NCI-H69 (cell line): ENCODE measurements around the gene NFASC.

Source experiments
- DNase-seq: peaks from one replicate; lab custom pipeline; 2025; lab: John Stamatoyannopoulos, UW

The NFASC gene

GRCh38 chr1:205041998-205042910, 171.6 kb downstream of the NFASC start:
- peak; percentile 82 for DNase-seq

- peak; percentile 94 for DNase-seq
Observed at GRCh38 chr1:205042911-205043806, 172.5 kb downstream of the NFASC start, which contains the start of gene CNTN2. Gene CNTN2 (plus strand): TSS chr1:205043212. CDS start chr1:205053186, 9,974 bp downstream.

- no peak for DNase-seq
Observed at GRCh38 chr1:205043866-205044265, 173.2 kb downstream of the NFASC start.

GRCh38 chr1:205044741-205045140, 174.1 kb downstream of the NFASC start:
- DNase-seq = no peak

DNA sequence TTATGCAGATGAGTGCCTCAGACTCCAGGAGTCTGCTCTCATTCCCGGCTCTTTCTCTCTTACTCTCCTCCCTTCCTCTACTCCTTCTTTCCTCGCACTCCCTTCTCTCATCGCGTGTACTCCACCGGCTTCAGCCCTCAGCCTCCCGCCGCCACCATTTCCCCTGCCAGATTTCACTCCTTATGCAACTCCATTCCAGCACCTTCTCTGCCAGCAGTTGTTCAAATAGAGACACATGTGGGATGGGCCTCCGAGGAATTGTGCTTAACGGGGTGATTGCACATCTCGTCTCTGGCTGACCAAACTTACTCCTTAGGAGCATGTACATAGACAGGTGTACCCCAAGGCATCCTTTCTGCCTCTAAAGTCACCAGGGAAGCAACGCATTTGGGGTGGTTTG, 174.5 kb downstream of the NFASC start:
- no peak for DNase-seq

GRCh38 chr1:205046870-205047269, 176.2 kb downstream of the NFASC start:
- DNase-seq = peak; percentile 62

GRCh38 chr1:205047764-205048231, 177.1 kb downstream of the NFASC start:
- no peak for DNase-seq

DNA sequence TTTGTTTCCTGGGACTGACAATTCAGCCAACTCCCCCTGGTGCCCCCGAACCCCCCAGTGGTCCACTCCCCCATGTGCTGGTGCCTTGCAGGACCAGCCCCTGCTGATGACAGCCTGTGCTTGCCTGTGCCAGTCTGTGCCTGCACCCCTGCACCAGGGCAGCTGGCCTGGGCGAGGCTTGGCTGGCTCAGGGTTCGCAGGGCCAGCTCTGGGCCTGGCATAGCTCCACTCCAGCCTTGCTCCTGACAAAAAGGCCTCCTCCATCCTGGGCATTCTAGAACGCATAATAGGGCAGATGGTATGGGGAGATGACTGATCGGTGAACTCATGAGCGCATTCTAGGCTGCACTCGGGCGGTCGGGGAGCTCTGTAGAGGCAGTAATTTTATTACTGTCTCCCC, 177.7 kb downstream of the NFASC start:
- DNase-seq = no peak

DNA sequence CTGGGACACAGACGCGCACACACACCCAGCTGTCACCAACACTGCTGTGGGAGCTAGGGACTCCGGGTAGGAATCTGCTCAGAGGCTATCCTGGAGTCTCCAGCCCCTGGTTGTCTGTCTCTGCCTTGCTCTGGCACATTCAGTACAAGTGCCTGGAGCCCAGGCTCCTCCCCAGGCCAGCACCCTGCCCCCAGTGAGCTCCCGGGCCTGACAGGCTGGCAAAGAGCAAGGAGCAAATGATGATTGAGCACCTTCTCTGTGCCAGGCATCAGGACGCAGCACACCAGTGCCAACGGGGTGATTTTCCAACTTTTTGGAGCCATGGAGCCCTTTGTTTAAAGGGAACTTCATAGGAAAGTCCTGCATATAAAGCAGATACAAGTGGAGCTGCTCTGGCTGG, 178.8 kb downstream of the NFASC start:
- DNase-seq = no peak

DNA sequence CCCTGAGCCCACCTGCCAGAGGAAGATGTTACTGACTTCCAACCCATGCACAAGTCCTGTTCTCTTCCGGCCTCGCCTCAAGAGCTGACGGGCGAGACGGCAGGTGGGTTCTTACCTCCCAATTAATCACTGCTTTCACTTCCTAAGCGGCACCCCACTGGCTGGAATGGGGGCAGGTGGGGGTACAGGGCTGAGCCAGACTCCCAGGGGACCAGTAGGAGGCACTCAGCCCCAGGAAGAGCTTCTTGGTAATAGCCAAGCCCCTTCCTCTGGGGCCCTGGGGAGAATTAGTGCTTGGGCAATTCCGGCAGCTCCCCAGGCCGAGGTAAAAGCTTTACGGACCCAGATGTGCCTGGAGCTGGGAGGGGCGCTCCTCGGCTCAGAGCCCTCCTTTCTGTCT, 182.0 kb downstream of the NFASC start:
- peak; percentile 97 for DNase-seq

GRCh38 chr1:205053296-205053695, 182.6 kb downstream of the NFASC start:
- no peak for DNase-seq

- no peak for DNase-seq
Observed at GRCh38 chr1:205054013-205054412, 183.4 kb downstream of the NFASC start.

- peak; percentile 66 for DNase-seq
Observed at GRCh38 chr1:205056188-205056611, 185.5 kb downstream of the NFASC start.

DNA sequence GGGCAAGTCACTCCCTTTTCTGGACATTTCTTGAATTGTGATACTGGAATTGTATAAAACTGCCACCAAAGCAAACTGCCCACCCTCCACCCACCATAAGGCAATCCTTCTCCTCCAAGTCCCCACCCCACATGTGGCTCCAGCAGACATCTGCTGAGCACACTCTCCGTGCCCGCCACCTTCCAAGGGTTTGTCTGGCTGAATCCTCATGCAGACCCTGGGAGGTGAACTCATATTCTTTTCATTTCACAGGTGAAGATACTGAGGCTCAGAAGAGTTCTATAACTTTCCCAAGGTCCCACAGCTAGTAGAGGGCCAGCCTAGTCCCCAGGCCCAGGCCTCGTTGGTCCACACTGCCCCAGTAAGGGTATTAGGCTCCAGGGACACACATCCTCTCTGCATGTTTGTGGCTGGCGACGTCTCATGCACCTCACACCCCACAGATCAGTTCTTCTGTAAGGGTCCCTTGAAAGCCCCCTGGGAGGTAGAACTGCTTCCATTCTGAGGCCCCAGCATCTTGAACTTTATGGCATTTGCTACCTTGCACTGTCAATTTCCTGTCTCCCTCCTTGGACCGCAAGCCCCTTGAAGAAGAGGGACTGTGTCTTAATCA, 186.4 kb downstream of the NFASC start:
- DNase-seq = no peak

- no peak for DNase-seq
Observed at GRCh38 chr1:205057808-205058575, 187.3 kb downstream of the NFASC start.

GRCh38 chr1:205058853-205059252, 188.2 kb downstream of the NFASC start:
- no peak for DNase-seq

DNA sequence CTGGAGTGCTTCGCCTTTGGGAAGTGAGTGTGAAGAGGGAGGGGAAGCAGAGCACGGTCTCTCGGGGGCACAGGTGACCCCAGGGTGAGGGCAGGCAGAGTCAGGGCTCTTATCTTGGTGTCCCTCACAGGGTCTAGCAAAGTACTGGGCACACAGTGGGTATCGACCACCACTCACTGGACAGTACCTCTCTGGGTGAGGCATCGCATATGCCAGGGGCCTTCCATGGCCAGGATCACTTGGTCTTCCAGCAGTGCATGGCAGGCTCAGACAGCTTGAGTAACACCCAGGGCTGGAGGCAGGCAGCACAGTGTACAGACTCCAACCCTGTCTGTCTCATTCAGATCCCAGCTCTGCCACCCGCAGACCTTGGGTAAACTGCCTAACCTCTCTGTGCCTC, 189.0 kb downstream of the NFASC start:
- DNase-seq = no peak

DNA sequence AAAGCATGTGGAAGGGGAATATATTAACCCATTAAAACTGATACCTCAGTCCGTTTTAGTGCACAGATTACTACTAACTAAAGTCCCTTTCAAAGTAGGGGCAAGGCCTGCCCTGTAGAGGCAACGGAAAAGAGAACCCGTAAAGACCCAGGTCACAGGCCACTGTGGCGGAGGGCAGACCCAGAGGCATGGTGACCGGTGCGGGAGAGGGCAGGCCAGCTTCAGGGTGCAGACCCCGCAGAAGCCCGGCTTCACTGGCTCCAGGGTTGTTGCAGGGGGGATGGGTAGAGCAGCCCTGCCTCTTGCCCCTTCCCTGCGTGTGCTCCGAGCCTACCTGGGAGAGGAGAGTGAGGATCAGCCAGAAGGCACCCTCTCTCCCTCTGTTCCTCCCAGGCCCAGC, 190.1 kb downstream of the NFASC start:
- DNase-seq = no peak

DNA sequence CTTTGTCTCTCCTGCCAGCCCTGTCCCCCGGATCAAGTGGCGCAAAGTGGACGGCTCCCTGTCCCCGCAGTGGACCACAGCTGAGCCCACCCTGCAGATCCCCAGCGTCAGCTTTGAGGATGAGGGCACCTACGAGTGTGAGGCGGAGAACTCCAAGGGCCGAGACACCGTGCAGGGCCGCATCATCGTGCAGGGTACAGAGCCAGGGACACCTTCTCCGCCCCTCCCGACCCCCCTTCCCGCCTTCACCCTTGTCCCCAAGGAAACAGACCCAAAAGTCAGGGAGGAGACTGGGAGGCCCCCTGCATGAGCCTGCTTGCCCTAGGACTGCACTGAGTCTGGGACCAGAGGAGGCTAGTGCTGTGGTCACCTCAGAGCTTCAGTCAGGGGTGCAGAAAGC, 190.6 kb downstream of the NFASC start:
- no peak for DNase-seq

GRCh38 chr1:205061665-205062069, 191.0 kb downstream of the NFASC start:
- DNase-seq = peak; percentile 89

GRCh38 chr1:205062319-205062718, 191.7 kb downstream of the NFASC start:
- no peak for DNase-seq
